Osteocyte (in vitro differentiated cells): Measurements from ENCODE around the gene NCBP2L. TPM values are rescaled to one million over a fixed set of nuclear protein-coding genes. Genes with fewer than 3 reads are reported as not detected.

Source experiments
- DNase-seq: peaks from one replicate; pipeline ENCODE4 v3.0.0; 2021; ENCODE audit warnings: mixed read lengths; ENCODE audit not compliant: unreplicated experiment; ENCODE audit errors: extremely low spot score
- H3K27ac Mint-ChIP-seq: one replicate; pipeline ENCODE4 v1.8.0; 2021; ENCODE audit warnings: mild to moderate bottlenecking, mixed read lengths; ENCODE audit not compliant: unreplicated experiment
- H3K27me3 Mint-ChIP-seq: one replicate; pipeline ENCODE4 v1.8.0; 2021; ENCODE audit warnings: mixed read lengths; ENCODE audit not compliant: unreplicated experiment
- H3K36me3 Mint-ChIP-seq: one replicate; pipeline ENCODE4 v1.8.0; 2021; ENCODE audit warnings: mixed read lengths; ENCODE audit not compliant: unreplicated experiment
- H3K4me1 Mint-ChIP-seq: one replicate; pipeline ENCODE4 v1.8.0; 2021; ENCODE audit warnings: mixed read lengths; ENCODE audit not compliant: unreplicated experiment
- H3K4me3 Mint-ChIP-seq: one replicate; pipeline ENCODE4 v1.8.0; 2021; ENCODE audit warnings: mild to moderate bottlenecking, moderate library complexity, mixed read lengths; ENCODE audit not compliant: unreplicated experiment
- H3K9me3 Mint-ChIP-seq: one replicate; pipeline ENCODE4 v1.8.0; 2021; ENCODE audit warnings: mixed read lengths; ENCODE audit not compliant: unreplicated experiment
- CTCF ChIP-seq: fragments of 200-600 bp; sonication (generic); IDR thresholded peaks from 2 replicates; pipeline ENCODE4 v1.5.0; 2021; ENCODE audit warnings: antibody characterized with exemption, mild to moderate bottlenecking, moderate library complexity
- total RNA-seq: library from RNA; stranded (reverse); gene quantifications from 2 replicates; pipeline ENCODE4 v1.2.1, GENCODE V29; 2021

NCBP2L gene
- total RNA-seq, 1 donor from 2014 or later, result not detected

GRCh38 chrX:107766470-107767150 lies 10.9 kb upstream of the NCBP2L start:
- Mint-ChIP-seq H3K27ac (peak overlapping the region; percentile 43), H3K27me3 (no peaks in the 10 kb centered on the region), H3K4me3 (no peak overlapping the region), H3K4me1 (peaks cover 13% of the 10 kb centered on the region), H3K36me3 (no peaks in the 10 kb centered on the region), H3K9me3 (no peaks in the 10 kb centered on the region)
- no peak for TF ChIP-seq CTCF
- no peak for DNase-seq

GRCh38 chrX:107768051-107768450 lies 9.5 kb upstream of the NCBP2L start:
- H3K4me1 Mint-ChIP-seq, result peaks cover 13% of the 10 kb centered on the region
- no peak overlapping the region for H3K27ac Mint-ChIP-seq
- DNase-seq, result no peak
- H3K27me3 Mint-ChIP-seq, result no peaks in the 10 kb centered on the region
- no peak for TF ChIP-seq CTCF
- H3K36me3 Mint-ChIP-seq, result no peaks in the 10 kb centered on the region
- no peak overlapping the region for H3K4me3 Mint-ChIP-seq
- no peaks in the 10 kb centered on the region for H3K9me3 Mint-ChIP-seq

GRCh38 chrX:107769581-107770317 lies 7.8 kb upstream of the NCBP2L start:
- H3K9me3 Mint-ChIP-seq, result no peaks in the 10 kb centered on the region
- no peaks in the 10 kb centered on the region for H3K27me3 Mint-ChIP-seq
- no peak for TF ChIP-seq CTCF
- H3K36me3 Mint-ChIP-seq, result no peaks in the 10 kb centered on the region
- peaks cover 13% of the 10 kb centered on the region for H3K4me1 Mint-ChIP-seq
- DNase-seq, result no peak
- no peak overlapping the region for H3K4me3 Mint-ChIP-seq
- H3K27ac Mint-ChIP-seq, result no peak overlapping the region

GRCh38 chrX:107773206-107773605 lies 4.3 kb upstream of the NCBP2L start:
- peaks cover 16% of the 10 kb centered on the region for H3K4me1 Mint-ChIP-seq
- no peak overlapping the region for H3K27ac Mint-ChIP-seq
- H3K4me3 Mint-ChIP-seq, result no peak overlapping the region
- TF ChIP-seq CTCF, result no peak
- H3K27me3 Mint-ChIP-seq, result no peaks in the 10 kb centered on the region
- H3K9me3 Mint-ChIP-seq, result no peaks in the 10 kb centered on the region
- no peaks in the 10 kb centered on the region for H3K36me3 Mint-ChIP-seq
- DNase-seq, result no peak

GRCh38 chrX:107773906-107774435 lies 3.6 kb upstream of the NCBP2L start:
- Mint-ChIP-seq H3K4me3 (no peak overlapping the region), H3K9me3 (no peaks in the 10 kb centered on the region), H3K4me1 (peaks cover 16% of the 10 kb centered on the region), H3K27ac (no peak overlapping the region), H3K27me3 (no peaks in the 10 kb centered on the region), H3K36me3 (no peaks in the 10 kb centered on the region)
- DNase-seq, result no peak
- TF ChIP-seq CTCF, result no peak
